GM23248 (cell line): ENCODE measurements around the gene MICAL1.

Experiments used
- EZH2 ChIP-seq: fragments of 200-600 bp; sonication (generic); IDR thresholded peaks from 2 replicates; pipeline ENCODE4 v1.6.1; 2018; ENCODE audit warnings: antibody characterized with exemption, mild to moderate bottlenecking; ENCODE audit not compliant: insufficient read depth, poor library complexity, severe bottlenecking
- EZH2phosphoT487 ChIP-seq: fragments of 200-600 bp; sonication (generic); IDR thresholded peaks from 2 replicates; pipeline ENCODE4 v1.6.1; 2018; ENCODE audit warnings: antibody characterized with exemption, moderate library complexity, mild to moderate bottlenecking, low read depth; ENCODE audit not compliant: insufficient read depth

DNA sequence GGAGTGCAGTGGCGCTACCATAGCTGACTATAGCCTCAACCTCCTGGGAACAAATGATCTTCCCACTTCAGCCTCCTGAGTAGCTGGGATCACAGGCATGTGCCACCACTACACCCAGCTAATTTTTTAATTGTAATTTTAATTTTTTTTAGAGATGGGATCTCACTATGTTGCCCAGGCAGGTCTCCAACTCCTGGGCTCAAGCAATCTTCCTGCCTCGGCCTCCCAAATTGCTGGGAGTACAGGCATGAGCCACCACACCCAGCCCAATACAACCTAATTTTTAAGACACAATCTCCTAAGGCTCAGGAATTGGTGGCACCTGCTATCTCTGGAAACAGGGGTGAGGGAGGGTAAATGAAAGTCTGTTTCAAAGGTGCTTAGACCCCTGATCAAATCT is 21.6 kb upstream of the MICAL1 start:
- TF ChIP-seq EZH2phosphoT487 (no peak), EZH2 (no peak)
